ENCODE results near the gene CSRNP3. TPM values are rescaled to one million over a fixed set of nuclear protein-coding genes. Genes with fewer than 3 reads are reported as not detected.

The CSRNP3 gene
- total RNA-seq, 6 donors from 2014 or later: 0.46 to 4.1 (median 1.5) TPM

GRCh38 chr2:165634282-165634681, 164.8 kb downstream of the CSRNP3 start:
- no peaks in the 10 kb centered on the region for H3K4me1 ChIP-seq
- WGBS, 2 donors: 79 to 92% methylated on average over 4 of the region's 4 CpGs
- H3K4me3 ChIP-seq: no peak overlapping the region
- H3K27ac ChIP-seq: no peak overlapping the region
- no peaks in the 10 kb centered on the region for H3K9me3 ChIP-seq
- ATAC-seq (ENCODE audit: low FRiP score in 2 of 2) (no peak), DNase-seq (no peak)
- H3K36me3 ChIP-seq: no peaks in the 10 kb centered on the region
- no peak for TF ChIP-seq CTCF (IDR thresholded peaks at IDR 0.05)
- TF ChIP-seq POLR2A (IDR thresholded peaks at IDR 0.05): no peak
- no peak for TF ChIP-seq POLR2AphosphoS5 (IDR thresholded peaks at IDR 0.05)
- no peak for TF ChIP-seq EP300 (IDR thresholded peaks at IDR 0.05)
- no peaks in the 10 kb centered on the region for H3K27me3 ChIP-seq

- TF ChIP-seq CTCF (IDR thresholded peaks at IDR 0.05) (no peak), POLR2AphosphoS5 (IDR thresholded peaks at IDR 0.05) (no peak), POLR2A (IDR thresholded peaks at IDR 0.05) (no peak), EP300 (IDR thresholded peaks at IDR 0.05) (no peak)
- Histone ChIP-seq H3K9me3 (no peaks in the 10 kb centered on the region), H3K36me3 (no peaks in the 10 kb centered on the region), H3K27me3 (no peaks in the 10 kb centered on the region), H3K27ac (no peak overlapping the region), H3K4me3 (no peak overlapping the region), H3K4me1 (no peaks in the 10 kb centered on the region)
- ATAC-seq (ENCODE audit: low FRiP score in 2 of 2): peak in 1 of 2 donors; percentile 19
- DNase-seq: peak in 1 of 2 donors; percentile 40
- 36 to 55% methylated on average over 4 of the region's 4 CpGs for WGBS, 2 donors
Observed at GRCh38 chr2:165634855-165635254, 165.4 kb downstream of the CSRNP3 start.

- WGBS, 2 donors: 86 to 88% methylated on average over 1 of the region's 1 CpG
- no peak for ATAC-seq (ENCODE audit: low FRiP score in 2 of 2)
Observed at GRCh38 chr2:165635532-165635931, 166.0 kb downstream of the CSRNP3 start.

DNA sequence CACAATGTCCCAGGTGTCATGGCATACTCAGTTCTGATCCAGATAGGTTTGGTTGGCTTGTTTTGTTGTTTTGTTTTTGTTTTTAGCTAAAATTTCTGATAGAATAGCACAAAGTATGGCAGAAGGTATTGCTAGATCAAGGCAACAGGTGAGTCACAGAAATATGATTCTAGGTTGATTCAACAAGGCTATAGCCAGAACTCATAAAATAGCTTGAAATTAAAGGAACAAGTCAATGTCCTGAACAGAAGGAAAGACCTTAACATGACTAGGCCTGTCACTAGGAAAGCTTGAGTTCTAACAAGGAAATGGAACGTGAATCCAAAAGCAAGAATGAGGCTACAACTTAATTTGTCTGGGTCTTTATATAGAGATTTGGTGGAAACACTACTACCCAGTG, 167.5 kb downstream of the CSRNP3 start:
- Histone ChIP-seq H3K36me3 (no peaks in the 10 kb centered on the region), H3K27ac (no peak overlapping the region), H3K4me3 (no peak overlapping the region), H3K9me3 (no peaks in the 10 kb centered on the region), H3K4me1 (no peaks in the 10 kb centered on the region), H3K27me3 (no peaks in the 10 kb centered on the region)
- no peak for DNase-seq
- TF ChIP-seq POLR2AphosphoS5 (IDR thresholded peaks at IDR 0.05) (no peak), POLR2A (IDR thresholded peaks at IDR 0.05) (no peak), EP300 (IDR thresholded peaks at IDR 0.05) (no peak), CTCF (IDR thresholded peaks at IDR 0.05) (no peak)
- no peak for ATAC-seq (ENCODE audit: low FRiP score in 2 of 2)
- 76 to 94% methylated on average over 1 of the region's 1 CpG for WGBS, 2 donors

More at GRCh38 chr2:165635532-165635931, 166.0 kb downstream of the CSRNP3 start:
- Histone ChIP-seq H3K4me1 (no peaks in the 10 kb centered on the region), H3K36me3 (no peaks in the 10 kb centered on the region), H3K9me3 (no peaks in the 10 kb centered on the region), H3K27me3 (no peaks in the 10 kb centered on the region), H3K27ac (no peak overlapping the region), H3K4me3 (no peak overlapping the region)
- TF ChIP-seq POLR2AphosphoS5 (IDR thresholded peaks at IDR 0.05) (no peak), POLR2A (IDR thresholded peaks at IDR 0.05) (no peak), CTCF (IDR thresholded peaks at IDR 0.05) (no peak), EP300 (IDR thresholded peaks at IDR 0.05) (no peak)
- no peak for DNase-seq

DNA sequence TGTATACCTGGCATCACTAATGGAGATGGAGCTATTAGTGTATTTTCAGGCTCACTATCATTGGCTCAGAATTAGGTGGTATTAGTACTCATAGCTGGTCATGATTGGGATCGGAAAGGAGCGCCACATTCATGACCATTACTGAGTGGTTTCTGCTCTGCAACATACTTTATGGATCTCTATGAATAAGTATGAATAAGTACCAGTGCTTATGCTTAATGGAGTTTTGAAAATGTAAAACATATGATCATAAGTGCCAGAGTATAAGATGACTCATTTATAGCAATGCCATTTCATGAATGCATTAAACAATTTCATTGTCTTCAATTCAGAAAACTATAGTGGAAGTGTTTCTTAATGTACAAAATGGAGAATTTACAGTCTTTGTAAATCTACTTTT, 167.9 kb downstream of the CSRNP3 start:
- Histone ChIP-seq H3K27ac (no peak overlapping the region), H3K4me3 (no peak overlapping the region), H3K36me3 (no peaks in the 10 kb centered on the region), H3K27me3 (no peaks in the 10 kb centered on the region), H3K4me1 (no peaks in the 10 kb centered on the region), H3K9me3 (no peaks in the 10 kb centered on the region)
- DNase-seq: no peak
- TF ChIP-seq CTCF (IDR thresholded peaks at IDR 0.05) (no peak), EP300 (IDR thresholded peaks at IDR 0.05) (no peak)
- 91 to 94% methylated on average over 2 of the region's 2 CpGs for WGBS, 2 donors
- no peak for ATAC-seq (ENCODE audit: low FRiP score in 2 of 2)

Data from upper lobe of left lung (tissue), 6 donors.